GM12878 (cell line): ENCODE measurements around the gene RGSL1. TPM values are rescaled to one million over a fixed set of nuclear protein-coding genes. Genes with fewer than 3 reads are reported as not detected.

ENCODE experiments used
- ASH2L ChIP-seq: fragments of 300-600, 200-600 bp; sonication (generic); IDR thresholded peaks from 2 replicates; pipeline ENCODE4 v1.6.1; 2017; ENCODE audit warnings: low read depth, mild to moderate bottlenecking, borderline replicate concordance
- CBX5 ChIP-seq: sonication (generic); IDR thresholded peaks from 2 replicates; pipeline ENCODE4 v1.6.1; 2016; ENCODE audit warnings: low read depth, moderate library complexity, mild to moderate bottlenecking, inconsistent platforms
- CREM ChIP-seq: IDR thresholded peaks from 2 replicates; pipeline ENCODE4 v1.6.1; 2014; ENCODE audit warnings: antibody characterized with exemption, low read depth
- E2F4 ChIP-seq: IDR thresholded peaks from 2 replicates; pipeline ENCODE4 v1.6.1; 2012; ENCODE audit warnings: low read depth, low read length, improper control_type of control experiment
- EP300 ChIP-seq, 2 experiments: fragments of 150-350 bp in 1 of 2; IDR thresholded peaks; 2 replicates each; pipeline ENCODE4 v1.6.1; 2011 to 2012; ENCODE audit warnings: low read depth in 2 of 2, low read length in 2 of 2, borderline replicate concordance in 1 of 2, improper control_type of control experiment in 1 of 2, inconsistent platforms in 1 of 2; ENCODE audit not compliant: control insufficient read depth in 1 of 2
- ETV6 ChIP-seq, 2 experiments: fragments of 450-650 bp in 1 of 2; IDR thresholded peaks in 1 of 2; conservative IDR thresholded peaks in 1 of 2; 2 replicates each; pipeline ENCODE4 v1.6.1; 2014; ENCODE audit warnings: antibody characterized with exemption in 1 of 2, borderline replicate concordance in 1 of 2, low read depth in 1 of 2, mild to moderate bottlenecking in 1 of 2, moderate library complexity in 1 of 2
- FOXM1 ChIP-seq: IDR thresholded peaks from 2 replicates; pipeline ENCODE4 v1.6.1; 2012; ENCODE audit warnings: low read depth, mild to moderate bottlenecking, inconsistent platforms, low read length, moderate library complexity
- GATAD2B ChIP-seq: fragments of 450-650 bp; conservative IDR thresholded peaks from 2 replicates; pipeline ENCODE4 v1.6.1; 2017; ENCODE audit warnings: low read depth, mild to moderate bottlenecking, moderate library complexity
- IKZF1 ChIP-seq: fragments of 450-650 bp; conservative IDR thresholded peaks from 2 replicates; pipeline ENCODE4 v1.6.1; 2017; ENCODE audit warnings: antibody characterized with exemption, mild to moderate bottlenecking
- MTA2 ChIP-seq: fragments of 450-650 bp; IDR thresholded peaks from 2 replicates; pipeline ENCODE4 v1.6.1; 2016; ENCODE audit warnings: low read depth, mild to moderate bottlenecking, moderate library complexity
- MTA3 ChIP-seq: IDR thresholded peaks from 2 replicates; pipeline ENCODE4 v1.6.1; 2012; ENCODE audit warnings: low read length, inconsistent platforms, borderline replicate concordance
- MYB ChIP-seq: fragments of 150-350 bp; IDR thresholded peaks from 2 replicates; pipeline ENCODE4 v1.6.1; 2014; ENCODE audit warnings: mild to moderate bottlenecking, low read depth, low read length, borderline replicate concordance
- NFXL1 ChIP-seq: fragments of 450-650 bp; IDR thresholded peaks from 2 replicates; pipeline ENCODE4 v1.6.1; 2017; ENCODE audit warnings: antibody characterized with exemption, mild to moderate bottlenecking, borderline replicate concordance
- PAX5 ChIP-seq: IDR thresholded peaks from 2 replicates; pipeline ENCODE4 v1.6.1; 2011; ENCODE audit warnings: low read depth, low read length, borderline replicate concordance
- SIN3A ChIP-seq: IDR thresholded peaks from 2 replicates; pipeline ENCODE4 v1.6.1; 2012; ENCODE audit warnings: low read depth, low read length, improper control_type of control experiment
- SUZ12 ChIP-seq: fragments of 200-600 bp; sonication (generic); IDR thresholded peaks from one replicate; pipeline ENCODE4 v1.6.1; 2018; ENCODE audit warnings: antibody characterized with exemption, mild to moderate bottlenecking; ENCODE audit not compliant: unreplicated experiment
- TCF12 ChIP-seq: IDR thresholded peaks from 2 replicates; pipeline ENCODE4 v1.6.1; 2011; ENCODE audit warnings: low read depth, mild to moderate bottlenecking, low read length
- ZNF24 ChIP-seq: fragments of 450-650 bp; IDR thresholded peaks from 2 replicates; pipeline ENCODE4 v1.6.1; 2017; ENCODE audit warnings: antibody characterized with exemption, mild to moderate bottlenecking
- ZZZ3 ChIP-seq: IDR thresholded peaks from 2 replicates; pipeline ENCODE4 v1.6.1; 2011; ENCODE audit warnings: low read depth; ENCODE audit not compliant: control insufficient read depth, insufficient read length
- polyA plus RNA-seq, 11 experiments: library from polyadenylated mRNA; depleted of rRNA in 4 of 11; unstranded in 6 of 11; stranded (reverse) in 5 of 11; fragments of >200 nt; fragmentation: Nextera tagmentation in 4 of 11; fragmentation: Illumina TruSeq in 1 of 11; extraction: Ambion mirVana in 4 of 11; extraction: Trizol in 1 of 11; gene quantifications; 1 replicate in 1 of 11; 2 replicates in 10 of 11; pipeline versions ENCODE4 v1.2.1 to v1.2.3, GENCODE V29; 2011 to 2016; ENCODE audit warnings: inconsistent platforms in 2 of 11, missing spikeins in 2 of 11, low read depth in 1 of 11
- total RNA-seq, 4 experiments: library from RNA; depleted of rRNA in 3 of 4; stranded (reverse); fragments of >200 nt in 3 of 4; fragmentation: Illumina TruSeq in 1 of 4; extraction: Trizol in 1 of 4; gene quantifications; 2 replicates each; pipeline versions ENCODE4 v1.2.1 to v1.2.3, GENCODE V29; 2013 to 2021
- TF ChIP-seq, protein P1 (sequence below): fragments of 450-650 bp; IDR thresholded peaks from 2 replicates; pipeline ENCODE4 v1.6.1; 2017; ENCODE audit warnings: mild to moderate bottlenecking, moderate library complexity
- TF ChIP-seq, protein P2 (sequence below): fragments of 450-650 bp; IDR thresholded peaks from 2 replicates; pipeline ENCODE4 v1.6.1; 2017; ENCODE audit warnings: antibody characterized with exemption, mild to moderate bottlenecking, moderate library complexity

The RGSL1 gene
- total and polyA plus RNA-seq, 10 of the 15 experiments (the other 5 are each of a cell fraction or from before 2014, with no cell fraction given), result 0.05 to 0.28 (median 0.27) TPM; not detected in 5

DNA sequence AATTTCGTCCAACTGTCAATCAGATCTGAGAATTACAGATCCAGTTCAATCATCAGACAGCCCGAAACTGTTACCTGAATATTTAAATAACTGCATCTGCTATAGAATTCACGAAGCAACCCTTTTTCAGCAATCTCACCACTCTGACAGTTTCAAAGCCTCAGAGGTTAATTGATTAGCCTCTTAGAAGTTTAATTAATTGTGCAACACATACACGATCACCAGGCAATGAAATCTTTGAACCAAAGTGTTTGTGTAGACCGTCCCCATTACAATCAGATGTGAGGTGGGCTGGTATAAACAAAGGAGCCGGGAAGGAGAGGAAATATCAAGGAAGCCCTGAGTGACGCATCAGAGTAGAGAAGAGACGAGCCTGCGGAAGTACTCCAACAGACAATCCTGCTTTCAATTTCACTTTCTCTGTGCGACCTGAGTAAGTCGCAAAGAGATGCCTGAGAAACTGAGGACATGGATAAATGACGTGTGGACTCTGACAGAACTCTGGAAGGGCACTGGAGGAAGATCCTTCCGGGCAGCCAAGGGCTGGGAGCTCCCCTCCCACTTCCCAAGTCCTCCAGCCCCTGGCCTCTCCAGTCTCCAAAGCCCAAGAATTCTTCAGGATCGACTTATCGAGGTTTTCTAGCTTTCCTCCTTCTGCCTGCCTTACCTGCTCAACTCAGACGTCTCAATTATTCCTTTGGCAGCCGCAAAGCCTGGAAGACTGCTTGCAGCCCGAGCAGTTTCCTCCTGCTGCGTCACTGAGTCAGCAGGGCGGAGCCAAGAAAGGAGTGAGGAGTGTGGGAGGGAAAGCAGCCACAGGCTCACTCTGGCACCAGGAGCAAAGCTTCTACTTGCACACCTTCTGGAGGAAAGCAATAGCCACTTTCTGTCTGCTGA, 138.8 kb downstream of the RGSL1 start, which contains the start of gene RNASEL (continued):
- TF ChIP-seq EP300 (IDR thresholded peaks at IDR 0.05; ENCODE audit: borderline replicate concordance in 1 of 2, control insufficient read depth in 1 of 2, low read depth in 2 of 2, low read length in 2 of 2) (no peak), ZNF24 (no peak), ZZZ3 (no peak), TCF12 (no peak), NFXL1 (no peak), FOXM1 (no peak), ASH2L (peak; percentile 90; the same call in 1 of the 2 replicates), CBX5 (0 out of 2 replicates have a peak, but pooled peaks have one; percentile 36), MTA3 (peak; percentile 61; the same call in 1 of the 2 replicates), MYB (no peak), SIN3A (no peak), MTA2 (no peak), E2F4 (no peak), PAX5 (no peak), CREM (peak; percentile 20; the same call in 1 of the 2 replicates), GATAD2B (0 out of 2 replicates have a peak, but pooled peaks have one; percentile 8), ETV6 (conservative IDR thresholded peaks at IDR 0.05 in 1 of 2, IDR thresholded peaks at IDR 0.05 in 1 of 2; ENCODE audit: borderline replicate concordance in 1 of 2, low read depth in 1 of 2) (peak in 1 of 2 experiments; percentile 74; a peak in 2 of 4 replicates), SUZ12 (no peak), IKZF1 (peak; percentile 83)
- TF ChIP-seq, protein P1, sequence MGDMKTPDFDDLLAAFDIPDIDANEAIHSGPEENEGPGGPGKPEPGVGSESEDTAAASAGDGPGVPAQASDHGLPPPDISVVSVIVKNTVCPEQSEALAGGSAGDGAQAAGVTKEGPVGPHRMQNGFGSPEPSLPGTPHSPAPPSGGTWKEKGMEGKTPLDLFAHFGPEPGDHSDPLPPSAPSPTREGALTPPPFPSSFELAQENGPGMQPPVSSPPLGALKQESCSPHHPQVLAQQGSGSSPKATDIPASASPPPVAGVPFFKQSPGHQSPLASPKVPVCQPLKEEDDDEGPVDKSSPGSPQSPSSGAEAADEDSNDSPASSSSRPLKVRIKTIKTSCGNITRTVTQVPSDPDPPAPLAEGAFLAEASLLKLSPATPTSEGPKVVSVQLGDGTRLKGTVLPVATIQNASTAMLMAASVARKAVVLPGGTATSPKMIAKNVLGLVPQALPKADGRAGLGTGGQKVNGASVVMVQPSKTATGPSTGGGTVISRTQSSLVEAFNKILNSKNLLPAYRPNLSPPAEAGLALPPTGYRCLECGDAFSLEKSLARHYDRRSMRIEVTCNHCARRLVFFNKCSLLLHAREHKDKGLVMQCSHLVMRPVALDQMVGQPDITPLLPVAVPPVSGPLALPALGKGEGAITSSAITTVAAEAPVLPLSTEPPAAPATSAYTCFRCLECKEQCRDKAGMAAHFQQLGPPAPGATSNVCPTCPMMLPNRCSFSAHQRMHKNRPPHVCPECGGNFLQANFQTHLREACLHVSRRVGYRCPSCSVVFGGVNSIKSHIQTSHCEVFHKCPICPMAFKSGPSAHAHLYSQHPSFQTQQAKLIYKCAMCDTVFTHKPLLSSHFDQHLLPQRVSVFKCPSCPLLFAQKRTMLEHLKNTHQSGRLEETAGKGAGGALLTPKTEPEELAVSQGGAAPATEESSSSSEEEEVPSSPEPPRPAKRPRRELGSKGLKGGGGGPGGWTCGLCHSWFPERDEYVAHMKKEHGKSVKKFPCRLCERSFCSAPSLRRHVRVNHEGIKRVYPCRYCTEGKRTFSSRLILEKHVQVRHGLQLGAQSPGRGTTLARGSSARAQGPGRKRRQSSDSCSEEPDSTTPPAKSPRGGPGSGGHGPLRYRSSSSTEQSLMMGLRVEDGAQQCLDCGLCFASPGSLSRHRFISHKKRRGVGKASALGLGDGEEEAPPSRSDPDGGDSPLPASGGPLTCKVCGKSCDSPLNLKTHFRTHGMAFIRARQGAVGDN, result peak; percentile 31; the same call in 1 of the 2 replicates
- TF ChIP-seq, protein P2, sequence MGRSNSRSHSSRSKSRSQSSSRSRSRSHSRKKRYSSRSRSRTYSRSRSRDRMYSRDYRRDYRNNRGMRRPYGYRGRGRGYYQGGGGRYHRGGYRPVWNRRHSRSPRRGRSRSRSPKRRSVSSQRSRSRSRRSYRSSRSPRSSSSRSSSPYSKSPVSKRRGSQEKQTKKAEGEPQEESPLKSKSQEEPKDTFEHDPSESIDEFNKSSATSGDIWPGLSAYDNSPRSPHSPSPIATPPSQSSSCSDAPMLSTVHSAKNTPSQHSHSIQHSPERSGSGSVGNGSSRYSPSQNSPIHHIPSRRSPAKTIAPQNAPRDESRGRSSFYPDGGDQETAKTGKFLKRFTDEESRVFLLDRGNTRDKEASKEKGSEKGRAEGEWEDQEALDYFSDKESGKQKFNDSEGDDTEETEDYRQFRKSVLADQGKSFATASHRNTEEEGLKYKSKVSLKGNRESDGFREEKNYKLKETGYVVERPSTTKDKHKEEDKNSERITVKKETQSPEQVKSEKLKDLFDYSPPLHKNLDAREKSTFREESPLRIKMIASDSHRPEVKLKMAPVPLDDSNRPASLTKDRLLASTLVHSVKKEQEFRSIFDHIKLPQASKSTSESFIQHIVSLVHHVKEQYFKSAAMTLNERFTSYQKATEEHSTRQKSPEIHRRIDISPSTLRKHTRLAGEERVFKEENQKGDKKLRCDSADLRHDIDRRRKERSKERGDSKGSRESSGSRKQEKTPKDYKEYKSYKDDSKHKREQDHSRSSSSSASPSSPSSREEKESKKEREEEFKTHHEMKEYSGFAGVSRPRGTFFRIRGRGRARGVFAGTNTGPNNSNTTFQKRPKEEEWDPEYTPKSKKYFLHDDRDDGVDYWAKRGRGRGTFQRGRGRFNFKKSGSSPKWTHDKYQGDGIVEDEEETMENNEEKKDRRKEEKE, result no peak
